ENCODE measurements around the gene TNFRSF25. TPM values are rescaled to one million over a fixed set of nuclear protein-coding genes. Genes with fewer than 3 reads are reported as not detected.

TNFRSF25 gene
- total RNA-seq, 1 experiment from 2014 or later: 19.5 TPM

DNA sequence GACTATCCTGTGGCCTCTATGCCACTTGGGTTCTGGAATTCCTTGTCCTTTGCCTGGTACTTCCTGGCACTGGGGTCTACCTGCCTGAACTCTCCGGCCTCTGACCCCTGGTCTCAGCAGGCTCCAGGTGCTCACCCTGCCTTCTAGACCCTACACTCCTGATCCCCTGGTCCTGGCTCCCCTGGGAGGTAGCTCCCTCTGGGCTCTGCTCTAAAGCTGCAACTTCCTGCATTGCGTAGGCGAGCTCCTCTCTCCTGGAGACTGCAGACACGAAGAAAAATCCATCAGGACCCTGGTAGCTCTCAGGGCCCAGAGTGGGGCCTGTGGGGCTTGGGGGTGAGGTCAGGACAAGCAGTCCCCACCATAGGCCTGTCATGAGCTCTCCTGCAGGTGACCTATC is 33.3 kb upstream of the TNFRSF25 start:
- Mint-ChIP-seq H3K4me3 (peak overlapping the region; percentile 29; the same call in 1 of the 2 replicates), H3K9me3 (no peaks in the 10 kb centered on the region), H3K27me3 (ENCODE audit: low read depth) (peaks cover 30% of the 10 kb centered on the region), H3K4me1 (peaks cover 19% of the 10 kb centered on the region), H3K27ac (no peak overlapping the region), H3K36me3 (no peaks in the 10 kb centered on the region)
- POLR2A ChIA-PET: no interaction called here
- CTCF ChIA-PET: interaction anchor here (1.1 to 3.9 kb wide), 8 partner anchors 11 to 61 kb away, joined by 4 to 21 read pairs (median 4); no protein-coding TSS in a partner anchor
- no peak for DNase-seq (ENCODE audit: low spot score)
- TF ChIP-seq TCF7 (CRISPR knock-in tag; IDR thresholded peaks at IDR 0.05; ENCODE audit: low read depth) (no peak), ZNF232 (CRISPR knock-in tag; IDR thresholded peaks at IDR 0.05) (no peak), GTF2I (CRISPR knock-in tag; conservative IDR thresholded peaks at IDR 0.05) (no peak), CTCF (IDR thresholded peaks at IDR 0.05) (no peak), CDX4 (CRISPR knock-in tag; IDR thresholded peaks at IDR 0.05; ENCODE audit: borderline replicate concordance) (no peak), GABPB1 (CRISPR knock-in tag; IDR thresholded peaks at IDR 0.05) (no peak)
- TF ChIP-seq, protein P1, sequence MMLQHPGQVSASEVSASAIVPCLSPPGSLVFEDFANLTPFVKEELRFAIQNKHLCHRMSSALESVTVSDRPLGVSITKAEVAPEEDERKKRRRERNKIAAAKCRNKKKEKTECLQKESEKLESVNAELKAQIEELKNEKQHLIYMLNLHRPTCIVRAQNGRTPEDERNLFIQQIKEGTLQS (CRISPR knock-in tag; conservative IDR thresholded peaks at IDR 0.05): no peak
- ATAC-seq: no peak

- Mint-ChIP-seq H3K4me1 (peaks cover 19% of the 10 kb centered on the region), H3K4me3 (no peak overlapping the region), H3K36me3 (no peaks in the 10 kb centered on the region), H3K27ac (no peak overlapping the region), H3K9me3 (no peaks in the 10 kb centered on the region), H3K27me3 (ENCODE audit: low read depth) (peaks cover 30% of the 10 kb centered on the region)
- no peak for TF ChIP-seq TEAD4 (CRISPR knock-in tag; IDR thresholded peaks at IDR 0.05)
- TF ChIP-seq GRHL2 (CRISPR knock-in tag; IDR thresholded peaks at IDR 0.05; ENCODE audit: insufficient replicate concordance, severe bottlenecking): no peak
- TF ChIP-seq, protein P2, sequence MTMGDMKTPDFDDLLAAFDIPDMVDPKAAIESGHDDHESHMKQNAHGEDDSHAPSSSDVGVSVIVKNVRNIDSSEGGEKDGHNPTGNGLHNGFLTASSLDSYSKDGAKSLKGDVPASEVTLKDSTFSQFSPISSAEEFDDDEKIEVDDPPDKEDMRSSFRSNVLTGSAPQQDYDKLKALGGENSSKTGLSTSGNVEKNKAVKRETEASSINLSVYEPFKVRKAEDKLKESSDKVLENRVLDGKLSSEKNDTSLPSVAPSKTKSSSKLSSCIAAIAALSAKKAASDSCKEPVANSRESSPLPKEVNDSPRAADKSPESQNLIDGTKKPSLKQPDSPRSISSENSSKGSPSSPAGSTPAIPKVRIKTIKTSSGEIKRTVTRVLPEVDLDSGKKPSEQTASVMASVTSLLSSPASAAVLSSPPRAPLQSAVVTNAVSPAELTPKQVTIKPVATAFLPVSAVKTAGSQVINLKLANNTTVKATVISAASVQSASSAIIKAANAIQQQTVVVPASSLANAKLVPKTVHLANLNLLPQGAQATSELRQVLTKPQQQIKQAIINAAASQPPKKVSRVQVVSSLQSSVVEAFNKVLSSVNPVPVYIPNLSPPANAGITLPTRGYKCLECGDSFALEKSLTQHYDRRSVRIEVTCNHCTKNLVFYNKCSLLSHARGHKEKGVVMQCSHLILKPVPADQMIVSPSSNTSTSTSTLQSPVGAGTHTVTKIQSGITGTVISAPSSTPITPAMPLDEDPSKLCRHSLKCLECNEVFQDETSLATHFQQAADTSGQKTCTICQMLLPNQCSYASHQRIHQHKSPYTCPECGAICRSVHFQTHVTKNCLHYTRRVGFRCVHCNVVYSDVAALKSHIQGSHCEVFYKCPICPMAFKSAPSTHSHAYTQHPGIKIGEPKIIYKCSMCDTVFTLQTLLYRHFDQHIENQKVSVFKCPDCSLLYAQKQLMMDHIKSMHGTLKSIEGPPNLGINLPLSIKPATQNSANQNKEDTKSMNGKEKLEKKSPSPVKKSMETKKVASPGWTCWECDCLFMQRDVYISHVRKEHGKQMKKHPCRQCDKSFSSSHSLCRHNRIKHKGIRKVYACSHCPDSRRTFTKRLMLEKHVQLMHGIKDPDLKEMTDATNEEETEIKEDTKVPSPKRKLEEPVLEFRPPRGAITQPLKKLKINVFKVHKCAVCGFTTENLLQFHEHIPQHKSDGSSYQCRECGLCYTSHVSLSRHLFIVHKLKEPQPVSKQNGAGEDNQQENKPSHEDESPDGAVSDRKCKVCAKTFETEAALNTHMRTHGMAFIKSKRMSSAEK (CRISPR knock-in tag; IDR thresholded peaks at IDR 0.05; ENCODE audit: borderline replicate concordance): no peak
- TF ChIP-seq JUN (CRISPR knock-in tag; IDR thresholded peaks at IDR 0.05): no peak
- no peak for TF ChIP-seq NR3C1 (CRISPR knock-in tag; conservative IDR thresholded peaks at IDR 0.05; ENCODE audit: low read depth)
- TF ChIP-seq SOX15 (CRISPR knock-in tag; IDR thresholded peaks at IDR 0.05): no peak
- TF ChIP-seq CDX4 (CRISPR knock-in tag; IDR thresholded peaks at IDR 0.05; ENCODE audit: borderline replicate concordance): no peak
- TF ChIP-seq ZNF423 (CRISPR knock-in tag; IDR thresholded peaks at IDR 0.05): no peak
- TF ChIP-seq PREB (CRISPR knock-in tag; IDR thresholded peaks at IDR 0.05; ENCODE audit: borderline replicate concordance): no peak
- no peak for TF ChIP-seq MXD4 (CRISPR knock-in tag; IDR thresholded peaks at IDR 0.05; ENCODE audit: borderline replicate concordance)
- TF ChIP-seq ARID4B (CRISPR knock-in tag; IDR thresholded peaks at IDR 0.05; ENCODE audit: borderline replicate concordance): no peak
- no peak for TF ChIP-seq CREB1 (CRISPR knock-in tag; IDR thresholded peaks at IDR 0.05)
- ChIA-PET CTCF (interaction anchor here (1.1 to 3.9 kb wide), 7 partner anchors 10 to 61 kb away, joined by 4 to 21 read pairs (median 5); no protein-coding TSS in a partner anchor), POLR2A (interaction anchor here (0.7 kb wide), 1 partner anchor 13 kb away, joined by 3 read pairs; no protein-coding TSS in a partner anchor)
- ATAC-seq (no peak), DNase-seq (ENCODE audit: low spot score) (no peak)
These were observed 32.7 kb upstream of the TNFRSF25 start for GRCh38 chr1:6498576-6499111.
